Measurements from ENCODE around the gene SPATA45.

Gene SPATA45

DNA sequence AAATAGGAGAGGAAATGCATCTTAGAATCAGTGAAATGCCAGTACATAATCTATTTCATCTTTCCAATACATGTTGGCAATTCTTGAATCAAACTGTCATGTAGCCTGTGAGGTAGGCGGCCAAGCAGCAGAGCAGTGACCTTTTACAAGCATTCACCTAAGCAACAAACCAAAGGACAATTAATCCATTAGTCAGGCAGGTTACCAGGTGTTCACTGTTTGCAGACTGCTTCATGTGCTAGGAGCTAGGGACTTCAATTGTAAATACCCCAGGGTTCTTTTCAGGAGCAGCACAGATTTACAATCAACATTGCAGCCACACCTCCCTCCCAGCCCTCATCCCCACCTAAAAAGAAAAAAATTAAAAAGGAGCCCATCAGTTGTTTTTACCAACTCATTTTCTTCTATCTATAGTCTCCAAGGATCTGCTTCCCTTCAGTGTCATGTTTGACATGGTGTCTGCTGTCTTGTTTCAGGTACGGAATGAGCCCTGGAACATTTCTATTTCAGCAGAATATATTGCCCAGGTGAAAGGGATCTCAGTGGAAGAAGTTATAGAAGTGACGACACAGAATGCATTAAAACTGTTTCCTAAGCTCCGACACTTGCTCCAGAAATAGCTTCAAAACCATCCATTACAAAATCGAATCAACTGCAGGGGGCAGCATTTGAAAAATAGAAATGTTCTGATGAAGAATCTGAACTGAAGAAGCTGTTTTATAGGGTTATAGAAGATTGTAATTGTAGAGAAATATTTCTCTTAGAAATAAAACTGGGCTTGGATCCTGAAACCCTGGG is 32.7 kb downstream of the SPATA45 start:
- DNase-seq (ENCODE audit: low spot score), result no peak
- TF ChIP-seq, protein P1, sequence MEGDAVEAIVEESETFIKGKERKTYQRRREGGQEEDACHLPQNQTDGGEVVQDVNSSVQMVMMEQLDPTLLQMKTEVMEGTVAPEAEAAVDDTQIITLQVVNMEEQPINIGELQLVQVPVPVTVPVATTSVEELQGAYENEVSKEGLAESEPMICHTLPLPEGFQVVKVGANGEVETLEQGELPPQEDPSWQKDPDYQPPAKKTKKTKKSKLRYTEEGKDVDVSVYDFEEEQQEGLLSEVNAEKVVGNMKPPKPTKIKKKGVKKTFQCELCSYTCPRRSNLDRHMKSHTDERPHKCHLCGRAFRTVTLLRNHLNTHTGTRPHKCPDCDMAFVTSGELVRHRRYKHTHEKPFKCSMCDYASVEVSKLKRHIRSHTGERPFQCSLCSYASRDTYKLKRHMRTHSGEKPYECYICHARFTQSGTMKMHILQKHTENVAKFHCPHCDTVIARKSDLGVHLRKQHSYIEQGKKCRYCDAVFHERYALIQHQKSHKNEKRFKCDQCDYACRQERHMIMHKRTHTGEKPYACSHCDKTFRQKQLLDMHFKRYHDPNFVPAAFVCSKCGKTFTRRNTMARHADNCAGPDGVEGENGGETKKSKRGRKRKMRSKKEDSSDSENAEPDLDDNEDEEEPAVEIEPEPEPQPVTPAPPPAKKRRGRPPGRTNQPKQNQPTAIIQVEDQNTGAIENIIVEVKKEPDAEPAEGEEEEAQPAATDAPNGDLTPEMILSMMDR (IDR thresholded peaks at IDR 0.05; ENCODE audit: extremely low read depth, missing control alignments), result peak; percentile 14

DNA sequence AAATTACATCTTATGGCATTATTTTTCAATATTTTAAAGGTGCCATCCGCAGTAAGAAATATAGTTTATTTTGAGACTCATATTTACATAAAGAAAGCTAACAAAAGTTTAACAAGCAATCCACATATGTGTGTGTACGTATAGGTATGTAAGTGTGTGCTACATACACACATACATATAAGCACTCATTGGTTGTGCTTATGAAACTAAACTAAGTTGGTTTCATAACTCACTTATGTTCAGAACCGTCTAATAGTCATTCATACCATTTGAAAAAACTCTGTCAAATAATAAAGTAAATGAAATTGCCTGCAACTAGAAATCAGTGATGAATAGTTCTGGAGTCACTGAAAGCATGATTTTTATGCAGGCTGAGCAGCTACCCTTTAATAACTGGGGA is 41.7 kb downstream of the SPATA45 start:
- DNase-seq (ENCODE audit: low spot score), result no peak

DNA sequence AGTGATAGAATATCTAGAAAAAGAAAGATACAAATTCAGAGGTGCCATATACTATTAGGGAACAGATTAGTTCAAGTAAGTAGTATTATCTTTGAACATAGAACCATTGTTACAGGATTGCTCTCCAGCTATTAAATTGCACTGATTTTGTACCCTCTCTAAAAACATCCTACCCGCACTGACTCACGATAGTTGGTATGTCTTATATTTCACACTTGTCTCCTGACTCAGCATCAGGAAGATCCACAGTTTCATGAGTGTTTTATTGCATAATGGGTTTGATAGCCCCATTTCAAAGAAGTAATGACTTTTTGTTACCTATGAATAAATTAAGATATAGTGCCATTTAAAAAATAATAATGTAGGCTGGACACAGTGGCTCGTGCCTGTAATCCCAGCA is 49.8 kb downstream of the SPATA45 start:
- DNase-seq (ENCODE audit: low spot score), result no peak
- TF ChIP-seq, protein P1 (IDR thresholded peaks at IDR 0.05; ENCODE audit: extremely low read depth, missing control alignments), result no peak

More for the DNA sequence above, 41.7 kb downstream of the SPATA45 start:
- TF ChIP-seq, protein P1 (IDR thresholded peaks at IDR 0.05; ENCODE audit: extremely low read depth, missing control alignments), result no peak

DNA sequence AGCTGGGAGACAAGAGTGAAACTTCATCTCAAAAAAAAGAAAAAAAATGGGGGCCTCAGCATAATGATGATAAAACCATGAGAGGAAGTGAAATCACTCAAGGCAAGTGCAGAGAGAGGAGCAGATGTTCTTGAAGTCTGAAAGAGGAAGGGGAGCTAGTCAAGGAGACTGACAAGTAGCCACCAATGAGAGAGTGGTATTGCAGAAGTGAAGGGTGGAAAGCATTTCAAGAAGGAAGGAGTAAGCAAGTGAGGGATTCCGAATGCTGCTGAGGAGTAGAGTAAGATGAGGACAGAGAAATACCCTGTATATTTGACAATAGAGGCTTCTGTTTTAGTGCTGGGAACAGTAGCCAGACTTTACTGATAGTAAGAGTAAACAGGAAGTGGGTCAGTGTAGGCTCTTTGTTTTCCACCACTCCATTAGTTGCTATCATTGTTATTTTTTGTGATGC is 52.9 kb downstream of the SPATA45 start:
- TF ChIP-seq, protein P1 (IDR thresholded peaks at IDR 0.05; ENCODE audit: extremely low read depth, missing control alignments), result no peak
- peak; percentile 81 for DNase-seq (ENCODE audit: low spot score)

DNA sequence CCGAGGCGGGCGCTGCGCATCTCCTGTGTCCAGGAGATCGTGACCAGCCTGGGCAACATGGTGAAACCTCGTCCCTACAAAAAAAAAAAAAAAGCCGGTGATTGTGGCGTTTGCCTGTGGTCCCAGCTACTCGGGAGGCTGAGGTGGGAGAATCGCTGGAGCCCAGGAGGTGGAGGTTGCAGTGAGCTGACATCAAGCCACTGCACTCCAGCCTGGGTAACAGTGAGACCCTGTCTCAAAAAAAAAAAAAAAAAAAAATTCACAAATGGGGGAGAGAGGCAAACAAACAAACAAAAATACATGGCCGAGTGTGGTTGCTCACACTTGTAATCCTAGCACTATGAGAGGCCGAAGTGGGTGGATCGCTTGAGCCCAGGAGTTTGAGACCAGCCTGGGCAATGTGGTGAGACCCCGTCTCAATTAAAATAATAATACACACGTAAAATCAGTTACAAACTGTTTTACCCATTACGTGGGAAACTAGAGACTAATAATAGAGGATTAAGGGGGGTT is 55.0 kb downstream of the SPATA45 start:
- TF ChIP-seq, protein P1 (IDR thresholded peaks at IDR 0.05; ENCODE audit: extremely low read depth, missing control alignments), result no peak
- no peak for DNase-seq (ENCODE audit: low spot score)

DNA sequence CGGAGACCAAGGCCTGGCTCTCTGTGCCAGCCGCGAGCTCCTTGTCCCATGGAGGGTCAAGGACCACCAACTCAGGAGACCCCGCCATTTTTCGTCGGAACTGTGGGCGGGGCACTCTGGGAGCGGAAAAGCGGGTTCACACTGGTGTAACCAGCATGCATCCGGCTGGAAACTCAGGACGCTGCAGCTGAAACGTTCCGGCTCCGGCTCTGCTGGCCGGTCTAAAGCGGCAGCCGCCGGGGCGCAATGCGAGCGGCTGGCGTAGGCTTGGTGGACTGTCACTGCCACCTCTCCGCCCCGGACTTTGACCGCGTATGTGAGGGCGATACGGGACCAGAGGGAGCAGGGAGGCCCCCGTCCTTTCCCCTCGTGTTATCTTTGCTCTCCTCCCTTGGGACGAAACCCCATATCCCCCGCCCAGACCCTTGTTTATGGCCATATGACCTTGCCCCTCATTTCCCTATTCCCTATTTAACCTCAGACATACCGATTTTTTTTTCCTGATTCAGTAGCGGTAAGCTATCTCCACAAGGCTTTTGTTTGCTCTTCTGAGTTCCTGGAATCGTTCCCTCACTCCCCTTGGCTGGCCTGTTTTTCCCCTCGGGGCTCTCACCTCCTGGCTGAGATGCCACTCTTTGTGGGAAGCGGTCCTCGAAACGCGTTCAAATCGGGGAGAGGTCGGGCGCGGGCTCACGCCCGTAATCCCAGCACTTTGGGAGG is 55.6 kb downstream of the SPATA45 start, which contains the start of the genes NSL1 and TATDN3:
Gene NSL1, minus strand, starts transcription at position 102 of the 720 bp plus-strand sequence. Its CDS starts 14 bp downstream, at position 88.
Gene TATDN3, plus strand, starts transcription at position 219 of the 720 bp plus-strand sequence. Its CDS starts 28 bp downstream, at position 247.
- TF ChIP-seq, protein P1 (IDR thresholded peaks at IDR 0.05; ENCODE audit: extremely low read depth, missing control alignments), result no peak
- DNase-seq (ENCODE audit: low spot score), result peak; percentile 77
